ENCODE measurements around the gene PPP5C. TPM values are rescaled to one million over a fixed set of nuclear protein-coding genes. Genes with fewer than 3 reads are reported as not detected.

The PPP5C gene
- total and polyA plus RNA-seq, 9 of the 15 experiments (the other 6 are each of a cell fraction or from before 2014, with no cell fraction given), result 1.9 to 166 (median 108) TPM

- in situ Hi-C loops (cut with MboI), result no loop called here
- no peak for DNase-seq (ENCODE audit: extremely low read depth in 1 of 4, low spot score in 3 of 4)
- no peak for TF ChIP-seq HNRNPL (IDR thresholded peaks at IDR 0.05; ENCODE audit: low read depth, low read length)
- no peak for TF ChIP-seq PHF20 (IDR thresholded peaks at IDR 0.05; ENCODE audit: partially characterized antibody)
- TF ChIP-seq CUX1 (CRISPR knock-in tag; IDR thresholded peaks at IDR 0.05), result no peak
- TF ChIP-seq RAD51 (IDR thresholded peaks at IDR 0.05; ENCODE audit: borderline replicate concordance, low read depth), result no peak
- TF ChIP-seq POLR2H (tag; IDR thresholded peaks at IDR 0.05; ENCODE audit: low read depth), result no peak
- TF ChIP-seq FOXA3 (CRISPR knock-in tag; conservative IDR thresholded peaks at IDR 0.05 in 1 of 2, IDR thresholded peaks at IDR 0.05 in 1 of 2), result no peak
- TF ChIP-seq ZFX (CRISPR knock-in tag; IDR thresholded peaks at IDR 0.05), result no peak
- TF ChIP-seq EZH2 (IDR thresholded peaks at IDR 0.05; ENCODE audit: borderline replicate concordance, low read depth, low read length), result no peak
- TF ChIP-seq XRCC5 (IDR thresholded peaks at IDR 0.05; ENCODE audit: low read depth, low read length), result no peak
- no peak for TF ChIP-seq HMG20B (CRISPR knock-in tag; IDR thresholded peaks at IDR 0.05)
- no peak for TF ChIP-seq HDAC2 (IDR thresholded peaks at IDR 0.05)
- no peak for TF ChIP-seq CHD4 (IDR thresholded peaks at IDR 0.05; ENCODE audit: insufficient read depth, insufficient replicate concordance, low read depth, low read length, poor library complexity, severe bottlenecking)
- no peak for TF ChIP-seq ELK1 (CRISPR knock-in tag; IDR thresholded peaks at IDR 0.05)
- no peak for TF ChIP-seq SRSF3 (IDR thresholded peaks at IDR 0.05; ENCODE audit: insufficient read depth, low read length)
- no peak for TF ChIP-seq TCFL5 (CRISPR knock-in tag; conservative IDR thresholded peaks at IDR 0.05)
Observed at GRCh38 chr19:46357846-46358583, 11.1 kb downstream of the PPP5C start.

More at GRCh38 chr19:46357846-46358583, 11.1 kb downstream of the PPP5C start:
- Histone ChIP-seq H3K79me2 (ENCODE audit: control insufficient read depth, insufficient read depth, low read length) (peaks cover 56% of the 10 kb centered on the region), H4K20me1 (replicated peaks; ENCODE audit: control insufficient read depth, insufficient read depth, low read length) (no peaks in the 10 kb centered on the region), H3K9me1 (ENCODE audit: control insufficient read depth, insufficient read depth, low read length) (no peaks in the 10 kb centered on the region), H3K4me1 (replicated peaks in 1 of 2; ENCODE audit: control insufficient read depth in 2 of 2, insufficient read depth in 2 of 2, low read length in 2 of 2) (peaks cover 0 to 15% of the 10 kb centered on the region in 2 experiments), H3K4me3 (no peak overlapping the region), H3K4me2 (ENCODE audit: insufficient read depth, low read length) (no peak overlapping the region), H2AFZ (ENCODE audit: low read depth, low read length) (no peak overlapping the region), H3K27ac (ENCODE audit: extremely low read depth, low read depth, low read length) (no peak overlapping the region), H3K9me3 (replicated peaks; ENCODE audit: control insufficient read depth, insufficient read depth, low read depth, low read length) (no peaks in the 10 kb centered on the region), H3K36me3 (ENCODE audit: control insufficient read depth, insufficient read depth, low read length) (peaks cover 77% of the 10 kb centered on the region), H3K9ac (ENCODE audit: insufficient read depth in 1 of 2, low read depth in 2 of 2, low read length in 2 of 2) (no peak overlapping the region), H3K27me3 (ENCODE audit: control insufficient read depth in 2 of 2, insufficient read depth in 2 of 2, low read length in 2 of 2) (no peaks in the 10 kb centered on the region)
- WGBS (ENCODE audit: insufficient coverage, low coverage, missing lambda C conversion rate), result 93% methylated on average over 7 of the region's 7 CpGs
- ATAC-seq (no peak), FAIRE-seq (no peak)
- ChIA-PET POLR2A (interaction anchor here (0.7 to 1.5 kb wide), 3 partner anchors 10 to 1284 kb away, joined by 3 to 5 read pairs (median 3); no protein-coding TSS in a partner anchor), CTCF (ENCODE audit: low intra/inter-chr PET ratio) (interaction anchor here (0.7 kb wide), 1 partner anchor 134 kb away, joined by 3 read pairs; no protein-coding TSS in a partner anchor)
- no TSS peak for BruUV-seq (replicated peaks)
- intact Hi-C loops (cut with micrococcal nuclease), result no loop called here
